Kidney (tissue), 14 donors: ENCODE data around the gene SEMA6B. TPM values are rescaled to one million over a fixed set of nuclear protein-coding genes. Genes with fewer than 3 reads are reported as not detected.
"Not testable (repeated sequence)": the region's sequence is repeated elsewhere in the genome, so short reads cannot be mapped to it uniquely, and the experiment has no call there.

ENCODE experiments used
- DNase-seq, 5 donors: peaks; one replicate each; pipeline ENCODE4 v3.0.0-alpha.2; 2013 to 2020
- FAIRE-seq: peaks from 2 replicates; lab custom pipeline; 2012; peaks lifted over from hg19 to GRCh38; lab: Jason Lieb, UNC
- H3K27ac ChIP-seq, 2 donors: one replicate each; pipeline ENCODE4 v1.7.0; 2013; ENCODE audit warnings: low read depth in 2 of 2, low read length in 2 of 2, inconsistent platforms in 1 of 2
- H3K27me3 ChIP-seq: one replicate; pipeline ENCODE4 v1.7.1; 2013; ENCODE audit warnings: low read length, inconsistent platforms; ENCODE audit not compliant: control insufficient read depth, insufficient read depth
- H3K36me3 ChIP-seq, 3 donors: one replicate each; pipeline versions ENCODE4 v1.7.0 to v1.7.1; 2013; ENCODE audit warnings: low read length in 3 of 3, control low read depth in 1 of 3, inconsistent platforms in 1 of 3; ENCODE audit not compliant: insufficient read depth in 3 of 3, control insufficient read depth in 2 of 3
- H3K4me1 ChIP-seq, 3 donors: one replicate each; pipeline versions ENCODE4 v1.7.0 to v1.7.1; 2013; ENCODE audit warnings: low read length in 3 of 3, inconsistent platforms in 1 of 3, low read depth in 1 of 3; ENCODE audit not compliant: control insufficient read depth in 2 of 3, insufficient read depth in 2 of 3
- H3K4me3 ChIP-seq, 3 donors: one replicate each; pipeline versions ENCODE4 v1.7.0 to v1.8.1; 2013; ENCODE audit warnings: low read length in 3 of 3, control low read depth in 1 of 3, inconsistent platforms in 1 of 3
- H3K9ac ChIP-seq, 3 donors: one replicate each; pipeline versions ENCODE4 v1.7.0 to v1.7.1; 2013; ENCODE audit warnings: low read length in 3 of 3, control low read depth in 1 of 3, inconsistent platforms in 1 of 3
- H3K9me3 ChIP-seq, 3 donors: one replicate each; pipeline versions ENCODE4 v1.7.0 to v1.7.1; 2013; ENCODE audit warnings: low read length in 3 of 3, control low read depth in 1 of 3, inconsistent platforms in 1 of 3; ENCODE audit not compliant: control insufficient read depth in 2 of 3, insufficient read depth in 1 of 3
- CTCF ChIP-seq: IDR thresholded peaks from 3 replicates; pipeline ENCODE4 v1.5.1; 2012; ENCODE audit warnings: mild to moderate bottlenecking, moderate library complexity, borderline replicate concordance; ENCODE audit not compliant: insufficient read depth; ENCODE audit errors: extremely low read depth
- intact Hi-C: fragments of 100-400 bp; cut with DNase I; formaldehyde crosslinking; loops from one replicate; pipeline ENCODE4 v1.11.1; 2022
- polyA plus RNA-seq: library from polyadenylated mRNA; stranded (reverse); fragments of 350-450 nt; fragmentation: Illumina TruSeq; extraction: RNeasy Lipid Tissue Mini Kit (QIAGEN cat#74804); gene quantifications from one replicate; pipeline ENCODE4 v1.2.3, GENCODE V29; 2014; ENCODE audit warnings: low read depth, low replicate concordance; ENCODE audit not compliant: insufficient read depth
- total RNA-seq: library from RNA; stranded (reverse); fragmentation: NEBNext Ultra II Directional; extraction: Animal tissue kit (Norgen Biotek cat#: 25700); gene quantifications from one replicate; pipeline ENCODE4 v1.2.1, GENCODE V29; 2021
- donor health status: control.
- donor health status: control.
- donor health status: control.
- donor health status: control.
- donor health status: control.
- donor health status: DM: yes; HTN: yes; CAD: no.
- donor health status: Normal renal cell carcinoma (clear cell type).

Gene SEMA6B
- total and polyA plus RNA-seq, 2 donors from 2014 or later = 2.6 to 17.7 TPM

GRCh38 chr19:4568886-4569285 lies 9.4 kb upstream of the SEMA6B start:
- no peak for FAIRE-seq
- H3K36me3 ChIP-seq = no peaks in the 10 kb centered on the region

DNA sequence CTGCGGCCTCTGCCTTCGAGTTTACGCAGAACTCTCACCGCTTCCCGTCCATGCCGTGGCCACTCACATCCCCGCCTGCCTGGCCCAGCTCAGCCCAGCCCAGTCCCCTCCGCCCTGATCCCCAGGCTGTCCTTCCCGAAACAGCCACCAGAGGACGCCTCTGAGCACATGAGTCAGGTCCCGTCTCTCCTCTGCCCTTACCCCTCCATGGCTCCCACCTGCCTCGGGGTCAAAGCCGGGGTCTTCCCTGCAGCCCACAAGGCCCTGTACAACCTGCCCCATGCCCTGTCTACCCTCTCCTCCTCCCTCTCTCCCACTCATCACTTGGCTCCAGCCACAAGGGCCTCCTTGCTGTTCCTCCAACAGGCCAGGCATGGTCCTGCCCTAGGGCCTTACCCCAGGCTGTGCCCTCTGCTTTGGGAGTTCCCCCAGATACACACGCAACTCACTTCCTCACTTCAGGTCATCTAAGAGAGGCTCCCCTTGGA lies 8.1 kb upstream of the SEMA6B start:
- Histone ChIP-seq H3K9me3 (no peaks in the 10 kb centered on the region), H3K36me3 (no peaks in the 10 kb centered on the region), H3K27me3 (no peaks in the 10 kb centered on the region), H3K4me3 (no peak overlapping the region), H3K4me1 (no peaks in the 10 kb centered on the region), H3K9ac (no peak overlapping the region), H3K27ac (no peak overlapping the region)
- FAIRE-seq (no peak), DNase-seq (peak in 4 of 5 donors; percentile 52 to 83 (median 64))
- peak; percentile 61 for TF ChIP-seq CTCF
- intact Hi-C loops = loop anchor here (10.0 kb wide), 1 partner anchor 67 kb away; the partner anchor contains the start of gene TNFAIP8L1

More at GRCh38 chr19:4568886-4569285, 9.4 kb upstream of the SEMA6B start:
- Histone ChIP-seq H3K9me3 (no peaks in the 10 kb centered on the region), H3K27me3 (no peaks in the 10 kb centered on the region), H3K9ac (no peak overlapping the region), H3K4me3 (no peak overlapping the region), H3K27ac (no peak overlapping the region), H3K4me1 (no peaks in the 10 kb centered on the region)
- intact Hi-C loops = loop anchor here (10.0 kb wide), 1 partner anchor 66 kb away; the partner anchor contains the start of gene TNFAIP8L1
- no peak for TF ChIP-seq CTCF
- no peak for DNase-seq

- no peaks in the 10 kb centered on the region for H3K36me3 ChIP-seq
- H3K4me3 ChIP-seq = no peak overlapping the region
- H3K27ac ChIP-seq = no peak overlapping the region
- H3K4me1 ChIP-seq = no peaks in the 10 kb centered on the region
- H3K27me3 ChIP-seq = no peaks in the 10 kb centered on the region
- intact Hi-C loops = loop anchor here (10.0 kb wide), 1 partner anchor 68 kb away; the partner anchor contains the start of gene TNFAIP8L1
- H3K9ac ChIP-seq = no peak overlapping the region
- TF ChIP-seq CTCF = no peak
- H3K9me3 ChIP-seq = no peaks in the 10 kb centered on the region
- no peak for DNase-seq
- no peak for FAIRE-seq
Measured at GRCh38 chr19:4566402-4567051, 7.0 kb upstream of the SEMA6B start.

- FAIRE-seq, H3K4me3 ChIP-seq, H3K36me3 ChIP-seq, H3K27me3 ChIP-seq, H3K27ac ChIP-seq, H3K9me3 ChIP-seq, DNase-seq, H3K4me1 ChIP-seq, H3K9ac ChIP-seq: not testable (repeated sequence)
- intact Hi-C loops = loop anchor here (10.0 kb wide), 1 partner anchor 71 kb away; the partner anchor contains the start of gene TNFAIP8L1
Measured at GRCh38 chr19:4563562-4563961, 4.1 kb upstream of the SEMA6B start.

GRCh38 chr19:4562085-4562484 lies 2.6 kb upstream of the SEMA6B start:
- H3K27me3 ChIP-seq, FAIRE-seq: not testable (repeated sequence)
- intact Hi-C loops = loop anchor here (10.0 kb wide), 1 partner anchor 73 kb away; the partner anchor contains the start of gene TNFAIP8L1

More at GRCh38 chr19:4562085-4562484, 2.6 kb upstream of the SEMA6B start:
- not testable (repeated sequence) for H3K27ac ChIP-seq, H3K4me3 ChIP-seq, H3K36me3 ChIP-seq, H3K9me3 ChIP-seq, H3K4me1 ChIP-seq, DNase-seq, H3K9ac ChIP-seq
